Activated B cell treated with CpG ODN at 0.5 μM for 24 hours (primary cell): ENCODE results near the gene LDLRAP1. TPM values are rescaled to one million over a fixed set of nuclear protein-coding genes. Genes with fewer than 3 reads are reported as not detected.

ENCODE experiments used
- ATAC-seq: fragments of 200-7000 bp; cut with Tn5 transposase; one replicate; pipeline ENCODE4 v1.10.0; 2021; ENCODE audit warnings: low read depth, mild to moderate bottlenecking, moderate library complexity
- CTCF ChIA-PET: fragments of 350-600 bp; sonication (Branson Sonifier 250); formaldehyde crosslinking; loops from one replicate; lab custom pipeline; 2021; ENCODE audit warnings: antibody characterized with exemption; lab: Charles Lee
- POLR2A ChIA-PET: fragments of 350-600 bp; sonication (Branson Sonifier 250); formaldehyde crosslinking; loops from one replicate; lab custom pipeline; 2021; ENCODE audit warnings: antibody characterized with exemption; lab: Charles Lee
- DNase-seq: peaks from one replicate; pipeline ENCODE4 v3.0.0; 2022
- H3K27ac Mint-ChIP-seq: one replicate; pipeline ENCODE4 v1.8.0; 2020; ENCODE audit warnings: mixed read lengths
- H3K27me3 Mint-ChIP-seq: one replicate; pipeline ENCODE4 v1.8.0; 2021; ENCODE audit warnings: mixed read lengths
- H3K36me3 Mint-ChIP-seq: one replicate; pipeline ENCODE4 v1.8.0; 2021; ENCODE audit warnings: low read depth, mixed read lengths
- H3K4me1 Mint-ChIP-seq: one replicate; pipeline ENCODE4 v1.8.0; 2021; ENCODE audit warnings: mixed read lengths
- H3K4me3 Mint-ChIP-seq: one replicate; pipeline ENCODE4 v1.8.0; 2020; ENCODE audit warnings: mild to moderate bottlenecking, mixed read lengths
- H3K9me3 Mint-ChIP-seq: one replicate; pipeline ENCODE4 v1.8.0; 2020; ENCODE audit warnings: mixed read lengths
- intact Hi-C: fragments of 100-400 bp; cut with micrococcal nuclease; formaldehyde crosslinking; loops from one replicate; pipeline ENCODE4 v1.15.1; 2024
- total RNA-seq: library from RNA; stranded (reverse); gene quantifications from 2 replicates; pipeline ENCODE4 v1.2.3, GENCODE V29; 2022
- TF ChIP-seq, protein P1 (sequence below): fragments of 200-600 bp; IDR thresholded peaks from one replicate; pipeline ENCODE4 v1.8.0; 2022; ENCODE audit warnings: antibody characterized with exemption, mild to moderate bottlenecking

Gene LDLRAP1
- total RNA-seq, 1 donor from 2014 or later, result 10.8 TPM

DNA sequence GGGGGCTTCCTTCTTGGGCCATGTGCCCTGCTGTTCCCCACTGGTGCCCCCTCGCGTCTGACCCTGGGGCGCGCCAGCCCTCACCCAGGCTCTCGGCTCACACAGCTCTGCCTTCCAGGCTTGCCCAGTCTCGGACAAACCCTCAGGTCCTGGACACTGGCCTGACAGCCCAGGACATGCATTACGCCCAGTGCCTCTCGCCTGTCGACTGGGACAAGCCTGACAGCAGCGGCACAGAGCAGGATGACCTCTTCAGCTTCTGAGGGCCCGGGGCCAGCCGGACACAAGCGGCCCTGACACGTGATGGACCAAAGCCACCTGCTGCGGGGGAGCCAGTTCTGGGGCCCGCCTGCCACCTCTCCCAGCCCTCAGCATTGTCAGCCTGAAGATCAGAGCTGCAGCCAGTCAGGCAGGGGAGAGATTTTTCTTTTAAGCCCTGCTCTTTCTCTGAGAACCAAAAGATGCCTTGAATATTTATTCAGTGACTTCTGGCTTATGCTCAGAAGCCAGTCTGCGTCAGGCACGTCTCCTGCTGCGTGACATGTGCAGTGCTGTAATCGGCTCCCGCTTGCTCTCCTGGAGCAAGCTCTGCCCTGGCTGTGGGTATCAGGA, 23.4 kb downstream of the LDLRAP1 start:
- H3K27ac Mint-ChIP-seq, result no peak overlapping the region
- no peaks in the 10 kb centered on the region for H3K9me3 Mint-ChIP-seq
- peaks cover 24% of the 10 kb centered on the region for H3K4me1 Mint-ChIP-seq
- DNase-seq, result no peak
- CTCF ChIA-PET, result interaction anchor here (1.3 kb wide), 1 partner anchor 63 kb away, joined by 4 read pairs; no protein-coding TSS in a partner anchor
- H3K4me3 Mint-ChIP-seq, result no peak overlapping the region
- H3K36me3 Mint-ChIP-seq, result peaks cover 11% of the 10 kb centered on the region
- intact Hi-C loops, result no loop called here
- TF ChIP-seq, protein P1, sequence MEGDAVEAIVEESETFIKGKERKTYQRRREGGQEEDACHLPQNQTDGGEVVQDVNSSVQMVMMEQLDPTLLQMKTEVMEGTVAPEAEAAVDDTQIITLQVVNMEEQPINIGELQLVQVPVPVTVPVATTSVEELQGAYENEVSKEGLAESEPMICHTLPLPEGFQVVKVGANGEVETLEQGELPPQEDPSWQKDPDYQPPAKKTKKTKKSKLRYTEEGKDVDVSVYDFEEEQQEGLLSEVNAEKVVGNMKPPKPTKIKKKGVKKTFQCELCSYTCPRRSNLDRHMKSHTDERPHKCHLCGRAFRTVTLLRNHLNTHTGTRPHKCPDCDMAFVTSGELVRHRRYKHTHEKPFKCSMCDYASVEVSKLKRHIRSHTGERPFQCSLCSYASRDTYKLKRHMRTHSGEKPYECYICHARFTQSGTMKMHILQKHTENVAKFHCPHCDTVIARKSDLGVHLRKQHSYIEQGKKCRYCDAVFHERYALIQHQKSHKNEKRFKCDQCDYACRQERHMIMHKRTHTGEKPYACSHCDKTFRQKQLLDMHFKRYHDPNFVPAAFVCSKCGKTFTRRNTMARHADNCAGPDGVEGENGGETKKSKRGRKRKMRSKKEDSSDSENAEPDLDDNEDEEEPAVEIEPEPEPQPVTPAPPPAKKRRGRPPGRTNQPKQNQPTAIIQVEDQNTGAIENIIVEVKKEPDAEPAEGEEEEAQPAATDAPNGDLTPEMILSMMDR, result no peak
- no peaks in the 10 kb centered on the region for H3K27me3 Mint-ChIP-seq
- POLR2A ChIA-PET, result interaction anchor here (0.6 kb wide), 1 partner anchor 90 kb away, joined by 6 read pairs; no protein-coding TSS in a partner anchor
- ATAC-seq, result peak; percentile 27

DNA sequence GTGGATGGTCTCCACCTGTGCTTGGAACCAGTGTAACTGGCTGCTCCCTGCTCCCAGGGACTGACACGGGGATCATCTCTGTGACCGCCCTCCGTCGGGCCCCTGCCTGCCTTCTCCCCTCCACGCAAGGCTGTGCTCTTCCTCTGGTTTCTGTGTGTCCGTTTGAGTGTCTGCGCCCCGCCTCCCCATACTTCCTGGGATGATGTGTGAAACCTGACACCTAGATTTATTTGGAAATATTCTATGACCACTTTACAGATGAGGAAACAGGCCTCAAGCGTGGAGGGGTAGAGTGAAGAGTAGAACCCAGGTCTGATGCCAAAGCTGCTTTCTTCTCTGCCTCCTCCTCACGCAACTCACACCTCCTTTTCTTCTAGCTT, 24.3 kb downstream of the LDLRAP1 start:
- peaks cover 11% of the 10 kb centered on the region for H3K36me3 Mint-ChIP-seq
- intact Hi-C loops, result no loop called here
- H3K27ac Mint-ChIP-seq, result no peak overlapping the region
- ChIA-PET CTCF (no interaction called here), POLR2A (no interaction called here)
- ATAC-seq (no peak), DNase-seq (no peak)
- TF ChIP-seq, protein P1, result no peak
- H3K9me3 Mint-ChIP-seq, result no peaks in the 10 kb centered on the region
- peaks cover 4% of the 10 kb centered on the region for H3K27me3 Mint-ChIP-seq
- peaks cover 16% of the 10 kb centered on the region for H3K4me1 Mint-ChIP-seq
- H3K4me3 Mint-ChIP-seq, result no peak overlapping the region

DNA sequence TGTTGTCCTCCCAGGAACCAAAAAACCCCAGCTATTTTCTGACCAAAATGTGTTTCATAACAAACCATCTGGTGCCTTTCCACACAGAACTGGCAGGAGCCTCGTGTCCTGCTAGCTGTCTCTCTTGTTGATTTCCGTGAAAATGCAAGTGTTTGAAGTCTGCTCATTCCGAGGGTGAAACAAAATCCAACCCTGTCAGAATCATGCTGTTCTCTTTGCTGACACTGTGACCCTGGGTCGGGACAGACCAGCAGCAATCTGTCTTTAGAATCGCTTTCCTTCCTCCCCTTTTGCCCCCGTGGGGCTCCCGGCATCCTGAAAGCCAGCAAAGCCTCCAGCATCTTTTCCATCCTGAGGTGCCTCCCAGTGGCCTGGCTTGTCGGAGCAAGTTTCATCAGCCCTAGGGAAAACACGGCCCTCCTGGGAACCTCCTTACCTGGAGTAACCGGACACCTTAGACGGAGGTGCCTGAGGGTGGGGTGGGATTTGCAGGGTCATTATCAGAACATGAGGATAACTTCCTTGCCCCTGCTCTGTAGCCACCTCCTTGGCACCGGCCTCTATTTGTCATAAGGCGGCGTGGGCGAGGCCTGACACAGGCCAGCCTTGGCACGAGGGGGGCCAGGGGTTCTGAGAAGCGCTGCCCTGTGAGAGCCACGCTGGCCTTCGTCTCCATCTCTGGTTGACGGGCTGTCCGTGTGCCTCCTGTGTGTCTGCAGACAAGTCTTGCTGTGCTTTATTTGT, 24.9 kb downstream of the LDLRAP1 start:
- POLR2A ChIA-PET, result no interaction called here
- H3K27ac Mint-ChIP-seq, result no peak overlapping the region
- no peak overlapping the region for H3K4me3 Mint-ChIP-seq
- H3K36me3 Mint-ChIP-seq, result peaks cover 10% of the 10 kb centered on the region
- no peak for ATAC-seq
- H3K9me3 Mint-ChIP-seq, result no peaks in the 10 kb centered on the region
- intact Hi-C loops, result no loop called here
- CTCF ChIA-PET, result no interaction called here
- H3K4me1 Mint-ChIP-seq, result peaks cover 12% of the 10 kb centered on the region
- no peak for DNase-seq
- TF ChIP-seq, protein P1, result no peak
- H3K27me3 Mint-ChIP-seq, result peaks cover 6% of the 10 kb centered on the region

DNA sequence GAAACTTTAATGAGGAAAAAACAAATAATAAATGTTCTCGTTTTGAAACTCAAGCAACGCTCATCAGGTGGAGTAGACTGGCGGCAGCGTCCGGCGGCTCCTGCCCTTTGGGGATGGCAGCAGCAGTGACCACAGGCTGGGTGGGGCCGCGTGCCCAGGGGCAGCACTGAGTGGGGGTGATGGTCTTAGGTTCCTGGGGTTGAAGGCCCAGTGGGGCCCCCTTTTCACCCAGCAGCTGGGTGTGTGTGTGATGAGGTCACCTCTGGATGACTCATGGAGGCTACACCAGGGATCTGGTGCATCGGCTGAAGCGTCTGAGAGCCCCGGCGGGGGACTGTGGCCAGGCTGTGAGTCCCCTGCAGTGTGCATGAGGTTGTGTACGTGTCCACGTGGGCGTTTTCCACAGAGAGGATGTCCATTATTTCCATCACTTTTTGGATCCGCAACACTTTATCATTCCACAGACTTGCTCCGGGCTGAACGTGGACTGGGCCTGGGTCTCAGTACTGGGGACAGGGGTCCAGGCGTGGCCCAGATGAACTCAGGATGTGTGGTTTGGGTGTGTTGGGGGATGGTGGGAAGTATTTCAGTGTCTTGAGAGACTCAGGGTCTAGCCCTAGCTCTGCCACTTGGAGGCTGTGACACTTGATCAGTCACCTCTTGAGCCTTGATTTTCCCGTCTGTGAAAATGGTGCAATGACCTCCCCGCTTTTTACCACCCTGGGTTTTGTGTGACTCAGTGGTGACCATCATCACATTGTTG, 25.6 kb downstream of the LDLRAP1 start:
- no peak overlapping the region for H3K4me3 Mint-ChIP-seq

More for the DNA sequence above, 25.6 kb downstream of the LDLRAP1 start:
- ATAC-seq (no peak), DNase-seq (no peak)
- Mint-ChIP-seq H3K9me3 (no peaks in the 10 kb centered on the region), H3K27ac (no peak overlapping the region), H3K36me3 (peaks cover 9% of the 10 kb centered on the region), H3K4me1 (peaks cover 12% of the 10 kb centered on the region), H3K27me3 (peaks cover 7% of the 10 kb centered on the region)
- TF ChIP-seq, protein P1, result no peak
- intact Hi-C loops, result no loop called here
- POLR2A ChIA-PET, result no interaction called here
- CTCF ChIA-PET, result no interaction called here
